HEK293 (cell line): ENCODE data around the gene ZNF775.

Experiments
- MZF1 ChIP-seq: fragments of 450-650 bp; formaldehyde crosslinking; IDR thresholded peaks from 2 replicates; pipeline ENCODE4 v1.5.1; 2017; ENCODE audit warnings: missing biosample characterization, missing genetic modification characterization, borderline replicate concordance
- SETDB1 ChIP-seq: IDR thresholded peaks from one replicate; pipeline ENCODE4 v1.6.1; 2017; ENCODE audit warnings: mild to moderate bottlenecking, low read length, moderate library complexity, mixed read lengths; ENCODE audit not compliant: insufficient read length
- ZIC2 ChIP-seq: fragments of 450-650 bp; formaldehyde crosslinking; IDR thresholded peaks from 2 replicates; pipeline ENCODE4 v1.5.1; 2016; ENCODE audit warnings: missing biosample characterization, missing genetic modification characterization
- ZNF221 ChIP-seq: fragments of 450-650 bp; formaldehyde crosslinking; IDR thresholded peaks from 2 replicates; pipeline ENCODE4 v1.5.1; 2017; ENCODE audit warnings: missing biosample characterization, missing genetic modification characterization, borderline replicate concordance
- ZNF274 ChIP-seq, 2 experiments: fragments of 200-500 bp in 1 of 2; fragments of 450-650 bp in 1 of 2; sonication (Bioruptor generic) in 1 of 2; formaldehyde crosslinking in 1 of 2; IDR thresholded peaks; 2 replicates each; pipeline versions ENCODE4 v1.5.1 to v1.6.1; 2014 to 2016; ENCODE audit warnings: borderline replicate concordance in 1 of 2, inconsistent platforms in 1 of 2, low read length in 1 of 2, missing biosample characterization in 1 of 2, missing genetic modification characterization in 1 of 2
- ZXDB ChIP-seq: fragments of 450-650 bp; formaldehyde crosslinking; IDR thresholded peaks from 2 replicates; pipeline ENCODE4 v1.5.1; 2016; ENCODE audit warnings: missing biosample characterization, missing genetic modification characterization
- TF ChIP-seq, protein P1 (sequence below): fragments of 450-650 bp; formaldehyde crosslinking; IDR thresholded peaks from 2 replicates; pipeline ENCODE4 v1.5.1; 2016; ENCODE audit warnings: missing biosample characterization, missing genetic modification characterization
- TF ChIP-seq, protein P2 (sequence below): fragments of 450-650 bp; formaldehyde crosslinking; IDR thresholded peaks from 2 replicates; pipeline ENCODE4 v1.5.1; 2016; ENCODE audit warnings: missing biosample characterization, missing genetic modification characterization

DNA sequence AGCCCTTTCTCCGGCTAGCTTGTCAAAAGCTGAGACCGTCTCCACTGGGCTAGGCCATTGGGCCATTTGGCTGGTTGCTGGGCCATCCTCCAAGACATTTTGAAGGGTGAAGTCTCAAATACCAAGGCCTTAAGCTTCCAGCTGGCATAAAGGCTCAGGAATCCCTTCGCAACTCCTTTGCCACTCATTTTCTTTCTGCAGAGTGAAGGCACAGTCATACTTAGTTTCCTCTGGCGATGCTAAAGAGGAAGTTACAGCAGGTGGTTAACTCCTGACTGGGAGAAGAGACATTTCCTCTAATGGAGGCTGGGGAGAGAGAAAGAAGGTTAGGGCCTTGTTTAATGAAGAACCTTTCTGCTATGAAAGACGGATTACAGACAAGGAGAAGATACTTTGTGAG, 15.3 kb upstream of the ZNF775 start:
- TF ChIP-seq MZF1 (no peak), ZNF221 (tag by site-specific recombination) (no peak), ZIC2 (tag by site-specific recombination) (no peak), ZXDB (tag by site-specific recombination) (no peak), SETDB1 (no peak), ZNF274 (IDR thresholded peaks at IDR 0.05; ENCODE audit: low read length) (no peak), ZNF274 (tag by site-specific recombination; IDR thresholded peaks at IDR 0.05; ENCODE audit: borderline replicate concordance) (no peak)
- TF ChIP-seq, protein P1, sequence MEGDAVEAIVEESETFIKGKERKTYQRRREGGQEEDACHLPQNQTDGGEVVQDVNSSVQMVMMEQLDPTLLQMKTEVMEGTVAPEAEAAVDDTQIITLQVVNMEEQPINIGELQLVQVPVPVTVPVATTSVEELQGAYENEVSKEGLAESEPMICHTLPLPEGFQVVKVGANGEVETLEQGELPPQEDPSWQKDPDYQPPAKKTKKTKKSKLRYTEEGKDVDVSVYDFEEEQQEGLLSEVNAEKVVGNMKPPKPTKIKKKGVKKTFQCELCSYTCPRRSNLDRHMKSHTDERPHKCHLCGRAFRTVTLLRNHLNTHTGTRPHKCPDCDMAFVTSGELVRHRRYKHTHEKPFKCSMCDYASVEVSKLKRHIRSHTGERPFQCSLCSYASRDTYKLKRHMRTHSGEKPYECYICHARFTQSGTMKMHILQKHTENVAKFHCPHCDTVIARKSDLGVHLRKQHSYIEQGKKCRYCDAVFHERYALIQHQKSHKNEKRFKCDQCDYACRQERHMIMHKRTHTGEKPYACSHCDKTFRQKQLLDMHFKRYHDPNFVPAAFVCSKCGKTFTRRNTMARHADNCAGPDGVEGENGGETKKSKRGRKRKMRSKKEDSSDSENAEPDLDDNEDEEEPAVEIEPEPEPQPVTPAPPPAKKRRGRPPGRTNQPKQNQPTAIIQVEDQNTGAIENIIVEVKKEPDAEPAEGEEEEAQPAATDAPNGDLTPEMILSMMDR (tag by site-specific recombination): no peak
- TF ChIP-seq, protein P2, sequence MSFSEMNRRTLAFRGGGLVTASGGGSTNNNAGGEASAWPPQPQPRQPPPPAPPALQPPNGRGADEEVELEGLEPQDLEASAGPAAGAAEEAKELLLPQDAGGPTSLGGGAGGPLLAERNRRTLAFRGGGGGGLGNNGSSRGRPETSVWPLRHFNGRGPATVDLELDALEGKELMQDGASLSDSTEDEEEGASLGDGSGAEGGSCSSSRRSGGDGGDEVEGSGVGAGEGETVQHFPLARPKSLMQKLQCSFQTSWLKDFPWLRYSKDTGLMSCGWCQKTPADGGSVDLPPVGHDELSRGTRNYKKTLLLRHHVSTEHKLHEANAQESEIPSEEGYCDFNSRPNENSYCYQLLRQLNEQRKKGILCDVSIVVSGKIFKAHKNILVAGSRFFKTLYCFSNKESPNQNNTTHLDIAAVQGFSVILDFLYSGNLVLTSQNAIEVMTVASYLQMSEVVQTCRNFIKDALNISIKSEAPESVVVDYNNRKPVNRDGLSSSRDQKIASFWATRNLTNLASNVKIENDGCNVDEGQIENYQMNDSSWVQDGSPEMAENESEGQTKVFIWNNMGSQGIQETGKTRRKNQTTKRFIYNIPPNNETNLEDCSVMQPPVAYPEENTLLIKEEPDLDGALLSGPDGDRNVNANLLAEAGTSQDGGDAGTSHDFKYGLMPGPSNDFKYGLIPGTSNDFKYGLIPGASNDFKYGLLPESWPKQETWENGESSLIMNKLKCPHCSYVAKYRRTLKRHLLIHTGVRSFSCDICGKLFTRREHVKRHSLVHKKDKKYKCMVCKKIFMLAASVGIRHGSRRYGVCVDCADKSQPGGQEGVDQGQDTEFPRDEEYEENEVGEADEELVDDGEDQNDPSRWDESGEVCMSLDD: no peak
